ENCODE measurements around the gene SPIC.
"Not testable (repeated sequence)": the region's sequence is repeated elsewhere in the genome, so short reads cannot be mapped to it uniquely, and the experiment has no call there.

Gene SPIC
- total RNA-seq: 0 to 0.31 reads per million in 2 donors

GRCh38 chr12:101474711-101475386, at the start of gene SPIC:
Gene SPIC (plus strand): TSS chr12:101475336. CDS start chr12:101476905, 1,569 bp downstream.
- no peak for DNase-seq

- no peak for DNase-seq
Measured at GRCh38 chr12:101430456-101430855, 44.7 kb upstream of the SPIC start.

- DNase-seq: no peak
Measured at GRCh38 chr12:101436136-101436535, 39.0 kb upstream of the SPIC start.

GRCh38 chr12:101439236-101439635, 35.9 kb upstream of the SPIC start:
- DNase-seq: no peak

GRCh38 chr12:101441461-101442224, 33.5 kb upstream of the SPIC start:
- no peak for DNase-seq

- DNase-seq: peak in 2 of 5 experiments; percentile 57 to 82
Measured at GRCh38 chr12:101455685-101456084, 19.5 kb upstream of the SPIC start.

- no peak for DNase-seq
Measured at GRCh38 chr12:101459642-101460346, 15.3 kb upstream of the SPIC start.

- DNase-seq: no peak
Measured at GRCh38 chr12:101468948-101469347, 6.2 kb upstream of the SPIC start.

- no peak for DNase-seq
Measured at GRCh38 chr12:101470939-101471338, 4.2 kb upstream of the SPIC start.

GRCh38 chr12:101471878-101472277, 3.3 kb upstream of the SPIC start:
- DNase-seq: not testable (repeated sequence)

- no peak for DNase-seq
Measured at GRCh38 chr12:101474248-101474647, 888 bp upstream of the SPIC start.

GRCh38 chr12:101475751-101476305, 692 bp downstream of the SPIC start:
- no peak for DNase-seq

- DNase-seq: no peak
Measured at GRCh38 chr12:101480849-101481248, 5.7 kb downstream of the SPIC start.

GRCh38 chr12:101485021-101485420, 9.9 kb downstream of the SPIC start:
- DNase-seq: no peak

- no peak for DNase-seq
Measured at GRCh38 chr12:101488469-101488868, 13.3 kb downstream of the SPIC start.

GRCh38 chr12:101490286-101490920, 15.3 kb downstream of the SPIC start:
- peak in 1 of 5 experiments; percentile 33 for DNase-seq

- no peak for DNase-seq
Measured at GRCh38 chr12:101491329-101491728, 16.2 kb downstream of the SPIC start.

- DNase-seq: no peak
Measured at GRCh38 chr12:101493556-101493955, 18.4 kb downstream of the SPIC start.

GRCh38 chr12:101498252-101498651, 23.1 kb downstream of the SPIC start:
- no peak for DNase-seq

- no peak for DNase-seq
Measured at GRCh38 chr12:101501410-101501995, 26.4 kb downstream of the SPIC start.

GRCh38 chr12:101521136-101521535, 46.0 kb downstream of the SPIC start:
- DNase-seq: no peak

- no peak for DNase-seq
Measured at GRCh38 chr12:101527682-101528081, 52.5 kb downstream of the SPIC start.
